GM12878 (cell line): ENCODE measurements around the gene NMT1. TPM values are rescaled to one million over a fixed set of nuclear protein-coding genes. Genes with fewer than 3 reads are reported as not detected.

ENCODE experiments used
- ATAC-seq: fragments of 200-7000 bp; cut with Tn5 transposase; 3 replicates; pipeline ENCODE4 v1.9.1; 2020; ENCODE audit warnings: mild to moderate bottlenecking, moderate library complexity
- BruUV-seq: library from RNA; stranded (reverse); fragments of 400-500 nt; replicated peaks from 2 replicates; lab custom pipeline; 2021; lab: Mats Ljungman, UMichigan
- CTCF ChIA-PET: fragments of 300-600 bp; sonication (Branson Sonifier 250); formaldehyde crosslinking; extraction: SDS; loops from one replicate; lab custom pipeline; 2021; ENCODE audit warnings: inconsistent platforms; lab: Yijun Ruan, JAX
- POLR2A ChIA-PET: fragments of 350-600 bp; formaldehyde crosslinking; extraction: SDS; loops from one replicate; lab custom pipeline; 2021; ENCODE audit warnings: inconsistent platforms; lab: Charles Lee
- RAD21 ChIA-PET: fragments of 300-600 bp; sonication (Branson Sonifier 250); formaldehyde crosslinking; loops from one replicate; lab custom pipeline; 2023; ENCODE audit warnings: antibody characterized with exemption; ENCODE audit not compliant: unreplicated experiment; lab: Charles Lee
- SMC1A ChIA-PET: fragments of 300-600 bp; sonication (Branson Sonifier 250); formaldehyde crosslinking; loops from one replicate; lab custom pipeline; 2023; ENCODE audit not compliant: unreplicated experiment, uncharacterized antibody; lab: Charles Lee
- DNase-seq: peaks from one replicate; pipeline ENCODE4 v3.0.0-alpha.2; 2011; ENCODE audit warnings: low read depth, low spot score
- FAIRE-seq: peaks from 3 replicates; lab custom pipeline; 2011; peaks lifted over from hg19 to GRCh38; lab: Jason Lieb, UNC
- H2AFZ ChIP-seq: 2 replicates; pipeline ENCODE4 v1.6.0; 2011; ENCODE audit warnings: low read depth, low read length, control low read depth; ENCODE audit not compliant: control insufficient read depth
- H3K27ac ChIP-seq: 2 replicates; pipeline ENCODE4 v1.5.1; 2011; ENCODE audit warnings: control low read depth; ENCODE audit not compliant: control insufficient read depth, insufficient read depth
- H3K27me3 ChIP-seq, 2 experiments: replicated peaks in 1 of 2; 2 replicates each; pipeline versions ENCODE4 v1.6.0 to v1.6.1; 2011; ENCODE audit warnings: low read length in 1 of 2; ENCODE audit not compliant: control insufficient read depth in 2 of 2, insufficient read depth in 2 of 2
- H3K36me3 ChIP-seq, 2 experiments: 2 replicates each; pipeline ENCODE4 v1.5.1; 2011; ENCODE audit warnings: low read length in 1 of 2; ENCODE audit not compliant: control insufficient read depth in 2 of 2, insufficient read depth in 2 of 2
- H3K4me1 ChIP-seq: 2 replicates; pipeline ENCODE4 v1.6.1; 2011; ENCODE audit warnings: mild to moderate bottlenecking, low read length, moderate library complexity, mixed read lengths; ENCODE audit not compliant: control insufficient read depth, insufficient read depth
- H3K4me2 ChIP-seq: 2 replicates; pipeline ENCODE4 v1.6.0; 2011; ENCODE audit warnings: control low read depth; ENCODE audit not compliant: control insufficient read depth, insufficient read depth
- H3K4me3 ChIP-seq: fragments of 200-600 bp; sonication (generic); 2 replicates; pipeline ENCODE4 v1.5.1; 2016
- H3K79me2 ChIP-seq: 2 replicates; pipeline ENCODE4 v1.6.0; 2011; ENCODE audit warnings: low read length; ENCODE audit not compliant: control insufficient read depth, insufficient read depth
- H3K9ac ChIP-seq: 2 replicates; pipeline ENCODE4 v1.8.0; 2011; ENCODE audit warnings: low read length, control low read depth, mixed read lengths; ENCODE audit not compliant: control insufficient read depth, insufficient read depth
- H3K9me3 ChIP-seq: replicated peaks from 3 replicates; pipeline ENCODE4 v1.5.1; 2011; ENCODE audit warnings: mild to moderate bottlenecking, low read length; ENCODE audit not compliant: control insufficient read depth, insufficient read depth
- H4K20me1 ChIP-seq: 2 replicates; pipeline ENCODE4 v1.6.0; 2011; ENCODE audit not compliant: control insufficient read depth, insufficient read depth
- CHD2 ChIP-seq: IDR thresholded peaks from 2 replicates; pipeline ENCODE4 v1.6.1; 2011; ENCODE audit warnings: low read depth, low read length, improper control_type of control experiment, borderline replicate concordance
- MYC ChIP-seq: IDR thresholded peaks from 2 replicates; pipeline ENCODE4 v1.6.1; 2011; ENCODE audit warnings: mild to moderate bottlenecking, low read length, moderate library complexity, inconsistent platforms; ENCODE audit not compliant: insufficient read depth, insufficient replicate concordance, insufficient read length, severe bottlenecking
- POLR2A ChIP-seq: IDR thresholded peaks from 2 replicates; pipeline ENCODE4 v1.6.1; 2011; ENCODE audit warnings: low read depth, mild to moderate bottlenecking, low read length
- YY1 ChIP-seq: IDR thresholded peaks from 2 replicates; pipeline ENCODE4 v1.6.1; 2011; ENCODE audit warnings: low read depth, mild to moderate bottlenecking, low read length
- WGBS: methylation state at CpG from one replicate; pipeline ENCODE4 v1.1.6; 2016; ENCODE audit warnings: low lambda C conversion rate; ENCODE audit not compliant: insufficient replicate concordance, insufficient coverage; ENCODE audit errors: missing lambda C conversion rate; 5-methylcytosine and 5-hydroxymethylcytosine counted together
- in situ Hi-C: fragments of 300-500 bp; cut with MboI; formaldehyde crosslinking; loops from 9 replicates; pipeline ENCODE4 v1.14.3; 2018; ENCODE audit warnings: mixed read lengths
- intact Hi-C: fragments of 100-400 bp; cut with micrococcal nuclease; formaldehyde crosslinking; loops from one replicate; pipeline ENCODE4 v1.14.2; 2022; ENCODE audit not compliant: unreplicated experiment
- polyA plus RNA-seq, 11 experiments: library from polyadenylated mRNA; depleted of rRNA in 4 of 11; unstranded in 6 of 11; stranded (reverse) in 5 of 11; fragments of >200 nt; fragmentation: Nextera tagmentation in 4 of 11; fragmentation: Illumina TruSeq in 1 of 11; extraction: Ambion mirVana in 4 of 11; extraction: Trizol in 1 of 11; gene quantifications; 1 replicate in 1 of 11; 2 replicates in 10 of 11; pipeline versions ENCODE4 v1.2.1 to v1.2.3, GENCODE V29; 2011 to 2016; ENCODE audit warnings: inconsistent platforms in 2 of 11, missing spikeins in 2 of 11, low read depth in 1 of 11
- total RNA-seq, 4 experiments: library from RNA; depleted of rRNA in 3 of 4; stranded (reverse); fragments of >200 nt in 3 of 4; fragmentation: Illumina TruSeq in 1 of 4; extraction: Trizol in 1 of 4; gene quantifications; 2 replicates each; pipeline versions ENCODE4 v1.2.1 to v1.2.3, GENCODE V29; 2013 to 2021
- TF ChIP-seq, protein P1 (sequence below): fragments of 450-650 bp; IDR thresholded peaks from 2 replicates; pipeline ENCODE4 v1.6.1; 2017; ENCODE audit warnings: mild to moderate bottlenecking
- TF ChIP-seq, protein P2 (sequence below): fragments of 150-350 bp; IDR thresholded peaks from 2 replicates; pipeline ENCODE4 v1.6.1; 2014; ENCODE audit warnings: mild to moderate bottlenecking, low read depth, low read length

Gene NMT1
- total and polyA plus RNA-seq, 10 of the 15 experiments (the other 5 are each of a cell fraction or from before 2014, with no cell fraction given) = 96.7 to 395 (median 222) TPM

DNA sequence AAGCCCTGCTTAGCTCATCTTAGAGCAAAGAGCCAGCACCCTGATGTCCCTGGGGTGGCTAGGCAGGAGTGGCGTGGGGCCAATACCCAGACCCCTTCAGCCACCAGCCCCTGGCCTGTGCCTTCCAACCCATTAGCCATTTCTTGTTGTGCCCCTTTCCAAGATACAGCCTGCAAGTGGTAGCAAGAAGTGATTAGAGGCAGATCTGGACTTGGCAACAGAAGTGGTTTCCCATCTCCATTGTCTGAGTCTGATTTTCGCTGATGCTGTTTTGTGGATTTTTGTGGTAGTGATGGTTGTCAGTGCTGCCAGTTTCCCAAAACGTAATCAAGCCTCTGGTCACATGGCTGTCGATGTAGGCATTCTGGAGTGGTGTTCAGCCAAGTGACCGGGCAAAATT is 45.5 kb downstream of the NMT1 start:
- BruUV-seq = no TSS peak
- 88% methylated on average over 5 of the region's 5 CpGs for WGBS
- RAD21 ChIA-PET = no interaction called here

DNA sequence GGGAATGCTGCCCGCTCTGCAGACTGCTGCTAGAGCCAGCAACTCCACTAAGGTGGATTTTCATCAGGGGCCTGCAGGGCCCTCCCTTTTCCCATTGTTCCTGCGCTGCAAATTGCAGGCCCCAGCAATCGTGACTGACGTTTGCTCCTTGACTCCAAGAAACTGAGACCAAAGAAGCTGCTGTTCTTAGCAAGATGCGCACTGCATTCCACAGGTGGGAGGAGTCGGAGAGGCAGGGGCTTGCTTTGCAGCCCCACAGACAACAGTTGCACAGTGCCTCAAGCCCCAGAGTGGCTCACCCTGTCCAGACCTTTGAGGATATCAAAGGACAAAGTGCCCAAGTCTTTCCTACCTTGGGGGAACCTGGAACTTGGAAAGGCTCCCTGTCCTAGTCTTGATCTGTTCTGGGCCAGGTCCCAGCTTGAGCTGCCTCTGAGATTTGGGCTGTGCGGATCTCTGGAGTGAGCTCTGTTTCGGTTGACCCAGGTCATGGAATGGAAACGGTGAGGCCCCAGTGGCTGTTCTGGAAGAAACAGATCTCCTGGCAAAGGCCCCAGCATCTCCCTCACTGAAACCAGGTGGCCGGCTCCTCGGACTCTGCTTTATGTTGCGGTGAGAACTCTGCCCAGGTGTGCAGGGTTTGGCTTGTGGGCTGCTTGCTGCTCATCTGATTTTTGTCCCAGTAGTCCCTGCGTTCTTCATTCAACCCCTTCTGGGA is 46.3 kb downstream of the NMT1 start:
- no peak for FAIRE-seq
- Histone ChIP-seq H3K4me2 (no peak overlapping the region), H3K79me2 (no peaks in the 10 kb centered on the region), H3K36me3 (peaks cover 41 to 49% of the 10 kb centered on the region in 2 experiments), H3K9me3 (no peaks in the 10 kb centered on the region), H3K27me3 (no peaks in the 10 kb centered on the region), H3K4me1 (peaks cover 11% of the 10 kb centered on the region; the same call in 1 of the 2 replicates), H3K27ac (no peak overlapping the region), H3K4me3 (no peak overlapping the region), H2AFZ (no peak overlapping the region), H3K9ac (no peak overlapping the region), H4K20me1 (peaks cover 3% of the 10 kb centered on the region; the same call in 1 of the 2 replicates)
- WGBS = 96% methylated on average over 13 of the region's 13 CpGs
- DNase-seq = no peak
- BruUV-seq = no TSS peak
- in situ Hi-C loops (loop anchor here (10.0 kb wide), 1 partner anchor 183 kb away; no protein-coding TSS in a partner anchor), intact Hi-C loops (no loop called here)
- ChIA-PET RAD21 (no interaction called here), POLR2A (no interaction called here), CTCF (interaction anchor here (0.6 to 2.6 kb wide), 3 partner anchors 8 to 276 kb away, joined by 3 to 10 read pairs (median 7); no protein-coding TSS in a partner anchor), SMC1A (no interaction called here)
- no peak for ATAC-seq
- no peak for TF ChIP-seq CHD2
- TF ChIP-seq, protein P1, sequence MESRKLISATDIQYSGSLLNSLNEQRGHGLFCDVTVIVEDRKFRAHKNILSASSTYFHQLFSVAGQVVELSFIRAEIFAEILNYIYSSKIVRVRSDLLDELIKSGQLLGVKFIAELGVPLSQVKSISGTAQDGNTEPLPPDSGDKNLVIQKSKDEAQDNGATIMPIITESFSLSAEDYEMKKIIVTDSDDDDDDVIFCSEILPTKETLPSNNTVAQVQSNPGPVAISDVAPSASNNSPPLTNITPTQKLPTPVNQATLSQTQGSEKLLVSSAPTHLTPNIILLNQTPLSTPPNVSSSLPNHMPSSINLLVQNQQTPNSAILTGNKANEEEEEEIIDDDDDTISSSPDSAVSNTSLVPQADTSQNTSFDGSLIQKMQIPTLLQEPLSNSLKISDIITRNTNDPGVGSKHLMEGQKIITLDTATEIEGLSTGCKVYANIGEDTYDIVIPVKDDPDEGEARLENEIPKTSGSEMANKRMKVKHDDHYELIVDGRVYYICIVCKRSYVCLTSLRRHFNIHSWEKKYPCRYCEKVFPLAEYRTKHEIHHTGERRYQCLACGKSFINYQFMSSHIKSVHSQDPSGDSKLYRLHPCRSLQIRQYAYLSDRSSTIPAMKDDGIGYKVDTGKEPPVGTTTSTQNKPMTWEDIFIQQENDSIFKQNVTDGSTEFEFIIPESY = no peak
- TF ChIP-seq MYC = no peak

More for the DNA sequence above, 45.5 kb downstream of the NMT1 start:
- Histone ChIP-seq H2AFZ (no peak overlapping the region), H3K9ac (no peak overlapping the region), H3K27me3 (no peaks in the 10 kb centered on the region), H3K27ac (no peak overlapping the region), H3K36me3 (peaks cover 47 to 51% of the 10 kb centered on the region in 2 experiments), H3K4me2 (no peak overlapping the region), H3K79me2 (no peaks in the 10 kb centered on the region), H3K9me3 (no peaks in the 10 kb centered on the region), H3K4me1 (peaks cover 3% of the 10 kb centered on the region; the same call in 1 of the 2 replicates), H3K4me3 (no peak overlapping the region), H4K20me1 (peaks cover 3% of the 10 kb centered on the region; the same call in 1 of the 2 replicates)
- in situ Hi-C loops = loop anchor here (10.0 kb wide), 1 partner anchor 182 kb away; no protein-coding TSS in a partner anchor
- POLR2A ChIA-PET = no interaction called here
- intact Hi-C loops = no loop called here
- TF ChIP-seq POLR2A (peak; percentile 35; the same call in 1 of the 2 replicates), YY1 (no peak)
- TF ChIP-seq, protein P2, sequence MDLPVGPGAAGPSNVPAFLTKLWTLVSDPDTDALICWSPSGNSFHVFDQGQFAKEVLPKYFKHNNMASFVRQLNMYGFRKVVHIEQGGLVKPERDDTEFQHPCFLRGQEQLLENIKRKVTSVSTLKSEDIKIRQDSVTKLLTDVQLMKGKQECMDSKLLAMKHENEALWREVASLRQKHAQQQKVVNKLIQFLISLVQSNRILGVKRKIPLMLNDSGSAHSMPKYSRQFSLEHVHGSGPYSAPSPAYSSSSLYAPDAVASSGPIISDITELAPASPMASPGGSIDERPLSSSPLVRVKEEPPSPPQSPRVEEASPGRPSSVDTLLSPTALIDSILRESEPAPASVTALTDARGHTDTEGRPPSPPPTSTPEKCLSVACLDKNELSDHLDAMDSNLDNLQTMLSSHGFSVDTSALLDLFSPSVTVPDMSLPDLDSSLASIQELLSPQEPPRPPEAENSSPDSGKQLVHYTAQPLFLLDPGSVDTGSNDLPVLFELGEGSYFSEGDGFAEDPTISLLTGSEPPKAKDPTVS = no peak
- FAIRE-seq = no peak
- ATAC-seq = no peak
- CTCF ChIA-PET = no interaction called here
- DNase-seq = no peak
- SMC1A ChIA-PET = no interaction called here
